MM.1S (cell line): Measurements from ENCODE around the gene PLCXD3.

Source experiments
- CTCF ChIP-seq: fragments of 300-600 bp; sonication (generic); IDR thresholded peaks from 2 replicates; pipeline ENCODE4 v1.5.1; 2016; ENCODE audit warnings: antibody characterized with exemption, low read length, mixed read lengths
- EZH2phosphoT487 ChIP-seq: fragments of 300-600 bp; sonication (generic); IDR thresholded peaks from 2 replicates; pipeline ENCODE4 v1.6.1; 2018; ENCODE audit warnings: antibody characterized with exemption, low read length

- TF ChIP-seq CTCF, result no peak
- no peak for TF ChIP-seq EZH2phosphoT487
Measured at GRCh38 chr5:41345295-41345694, 165.1 kb downstream of the PLCXD3 start.
